Neural cell (in vitro differentiated cells): ENCODE measurements around the gene PNLIP. TPM values are rescaled to one million over a fixed set of nuclear protein-coding genes. Genes with fewer than 3 reads are reported as not detected.

Experiments
- H2AFZ ChIP-seq: fragments of 200-600, 300-800 bp; sonication (generic), shearing (Covaris generic); 2 replicates; pipeline ENCODE4 v1.6.0; 2014; ENCODE audit warnings: low read depth, mild to moderate bottlenecking, antibody characterized with exemption, low read length, moderate library complexity
- H3F3A ChIP-seq: fragments of 200-600 bp; shearing (Covaris generic); 2 replicates; pipeline ENCODE4 v1.6.1; 2016; ENCODE audit warnings: mild to moderate bottlenecking, moderate library complexity, mixed read lengths, antibody characterized with exemption, low read length; ENCODE audit not compliant: insufficient read depth, poor library complexity, severe bottlenecking
- H3K27ac ChIP-seq: fragments of 200-600, 300-800 bp; sonication (generic), shearing (Covaris generic); 2 replicates; pipeline ENCODE4 v1.5.1; 2014; ENCODE audit warnings: mild to moderate bottlenecking, low read length, moderate library complexity
- H3K27me3 ChIP-seq: fragments of 300-800, 200-600 bp; sonication (generic), shearing (Covaris generic); 2 replicates; pipeline ENCODE4 v1.6.0; 2014; ENCODE audit warnings: mild to moderate bottlenecking, low read depth, low read length, moderate library complexity; ENCODE audit not compliant: insufficient read depth
- H3K36me3 ChIP-seq: fragments of 300-800, 200-600 bp; sonication (generic), shearing (Covaris generic); 2 replicates; pipeline ENCODE4 v1.5.1; 2014; ENCODE audit warnings: mild to moderate bottlenecking, antibody characterized with exemption, low read length, moderate library complexity; ENCODE audit not compliant: insufficient read depth
- H3K4me2 ChIP-seq: fragments of 300-800, 200-600 bp; sonication (generic), shearing (Covaris generic); 2 replicates; pipeline ENCODE4 v1.6.0; 2014; ENCODE audit warnings: mild to moderate bottlenecking, low read length
- H3K4me3 ChIP-seq: fragments of 300-800, 200-600 bp; sonication (generic), shearing (Covaris generic); 2 replicates; pipeline ENCODE4 v1.5.1; 2014; ENCODE audit warnings: mild to moderate bottlenecking, low read length, moderate library complexity
- H3K79me2 ChIP-seq: fragments of 200-600 bp; shearing (Covaris generic); replicated peaks from 2 replicates; pipeline ENCODE4 v1.6.0; 2014; ENCODE audit warnings: mild to moderate bottlenecking, low read length, moderate library complexity; ENCODE audit not compliant: insufficient read depth
- H3K9ac ChIP-seq: fragments of 300-800, 200-600 bp; sonication (generic), shearing (Covaris generic); 2 replicates; pipeline ENCODE4 v1.6.1; 2016; ENCODE audit warnings: mild to moderate bottlenecking, low read length, mixed read lengths
- H3K9me2 ChIP-seq: fragments of 200-600 bp; shearing (Covaris generic); 2 replicates; pipeline ENCODE4 v1.6.1; 2016; ENCODE audit warnings: mild to moderate bottlenecking, low read length, mixed read lengths; ENCODE audit not compliant: insufficient read depth
- H3K9me3 ChIP-seq: fragments of 200-600, 300-800 bp; sonication (generic), shearing (Covaris generic); 2 replicates; pipeline ENCODE4 v1.6.1; 2016; ENCODE audit warnings: mild to moderate bottlenecking, mixed run types, low read length, moderate library complexity, mixed read lengths
- H4K20me1 ChIP-seq: fragments of 200-600 bp; shearing (Covaris generic); 2 replicates; pipeline ENCODE4 v1.6.1; 2016; ENCODE audit warnings: mild to moderate bottlenecking, mixed run types; ENCODE audit not compliant: insufficient read depth
- CTCF ChIP-seq: fragments of 450-650 bp; IDR thresholded peaks from 2 replicates; pipeline ENCODE4 v1.5.1; 2014; ENCODE audit warnings: antibody characterized with exemption, mild to moderate bottlenecking, moderate library complexity; ENCODE audit not compliant: poor library complexity, severe bottlenecking
- EP300 ChIP-seq: fragments of 450-650 bp; conservative IDR thresholded peaks from 2 replicates; pipeline ENCODE4 v1.6.1; 2014; ENCODE audit warnings: antibody characterized with exemption, mild to moderate bottlenecking, moderate library complexity; ENCODE audit not compliant: poor library complexity, severe bottlenecking
- EZH2 ChIP-seq: fragments of 200-600, 300-800 bp; shearing (Covaris generic), sonication (generic); IDR thresholded peaks from 2 replicates; pipeline ENCODE4 v1.6.1; 2014; ENCODE audit warnings: antibody characterized with exemption, low read length, borderline replicate concordance, mild to moderate bottlenecking; ENCODE audit not compliant: insufficient read depth, poor library complexity, severe bottlenecking
- MXI1 ChIP-seq: fragments of 450-650 bp; conservative IDR thresholded peaks from 2 replicates; pipeline ENCODE4 v1.6.1; 2014; ENCODE audit warnings: antibody characterized with exemption, mild to moderate bottlenecking; ENCODE audit not compliant: poor library complexity, severe bottlenecking
- POLR2AphosphoS5 ChIP-seq: IDR thresholded peaks from 2 replicates; pipeline ENCODE4 v1.6.1; 2012
- RAD21 ChIP-seq: fragments of 450-650 bp; conservative IDR thresholded peaks from 2 replicates; pipeline ENCODE4 v1.6.1; 2014; ENCODE audit warnings: antibody characterized with exemption, mild to moderate bottlenecking, moderate library complexity
- REST ChIP-seq: IDR thresholded peaks from 2 replicates; pipeline ENCODE4 v1.6.1; 2012; ENCODE audit warnings: borderline replicate concordance
- SMC3 ChIP-seq: fragments of 450-650 bp; conservative IDR thresholded peaks from 2 replicates; pipeline ENCODE4 v1.6.1; 2014; ENCODE audit warnings: antibody characterized with exemption, mild to moderate bottlenecking, moderate library complexity; ENCODE audit not compliant: poor library complexity
- TAF1 ChIP-seq: IDR thresholded peaks from 2 replicates; pipeline ENCODE4 v1.6.1; 2012; ENCODE audit warnings: low read depth
- polyA plus RNA-seq: library from polyadenylated mRNA; depleted of rRNA; stranded (reverse); fragments of >200 nt; gene quantifications from 2 replicates; pipeline ENCODE4 v1.2.3, GENCODE V29; 2014

The PNLIP gene
- polyA plus RNA-seq, 1 donor from 2014 or later, result not detected

GRCh38 chr10:116602648-116603400 is 57.1 kb downstream of the PNLIP start:
- H3K4me3 ChIP-seq, result no peak overlapping the region
- no peaks in the 10 kb centered on the region for H3K9me2 ChIP-seq
- H3K4me2 ChIP-seq, result no peak overlapping the region
- no peaks in the 10 kb centered on the region for H3K36me3 ChIP-seq
- H3K9me3 ChIP-seq, result no peaks in the 10 kb centered on the region
- TF ChIP-seq TAF1 (no peak), EZH2 (no peak), SMC3 (no peak), RAD21 (no peak), POLR2AphosphoS5 (no peak), CTCF (no peak), MXI1 (no peak), REST (no peak), EP300 (no peak)
- H3K27ac ChIP-seq, result no peak overlapping the region
- H3K79me2 ChIP-seq, result no peaks in the 10 kb centered on the region
- no peak overlapping the region for H2AFZ ChIP-seq
- H3K9ac ChIP-seq, result no peak overlapping the region
- H3K27me3 ChIP-seq, result no peaks in the 10 kb centered on the region
- no peaks in the 10 kb centered on the region for H3F3A ChIP-seq
- H4K20me1 ChIP-seq, result no peaks in the 10 kb centered on the region

- Histone ChIP-seq H3K36me3 (no peaks in the 10 kb centered on the region), H2AFZ (no peak overlapping the region), H3K79me2 (no peaks in the 10 kb centered on the region), H3K9me2 (no peaks in the 10 kb centered on the region), H3K4me3 (no peak overlapping the region), H3K9me3 (no peaks in the 10 kb centered on the region), H4K20me1 (no peaks in the 10 kb centered on the region), H3K4me2 (no peak overlapping the region), H3K27me3 (peaks cover 4% of the 10 kb centered on the region), H3F3A (no peaks in the 10 kb centered on the region), H3K9ac (no peak overlapping the region), H3K27ac (no peak overlapping the region)
- TF ChIP-seq POLR2AphosphoS5 (no peak), CTCF (no peak), EP300 (no peak), REST (no peak), EZH2 (no peak)
Measured at GRCh38 chr10:116606061-116606483, 60.3 kb downstream of the PNLIP start.
